ENCODE data around the gene GLO1.

DNA sequence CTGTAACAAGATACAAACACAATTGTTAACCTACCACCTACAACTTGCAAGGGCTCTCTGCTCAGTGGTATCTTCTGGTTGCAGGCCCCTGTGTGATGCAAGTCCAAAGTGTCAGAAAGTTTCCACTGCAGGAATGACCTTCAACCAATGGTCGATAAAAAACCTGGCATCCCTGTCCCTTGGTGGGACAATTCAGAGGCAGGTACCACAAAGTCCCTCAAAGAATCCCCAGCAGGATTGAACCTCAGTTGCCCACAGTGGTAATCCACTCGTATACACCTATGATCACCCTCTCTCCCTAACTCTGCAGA, 15.9 kb downstream of the GLO1 start:
- TF ChIP-seq EZH2 (IDR thresholded peaks at IDR 0.05; ENCODE audit: borderline replicate concordance) = no peak
- TF ChIP-seq, protein P1, sequence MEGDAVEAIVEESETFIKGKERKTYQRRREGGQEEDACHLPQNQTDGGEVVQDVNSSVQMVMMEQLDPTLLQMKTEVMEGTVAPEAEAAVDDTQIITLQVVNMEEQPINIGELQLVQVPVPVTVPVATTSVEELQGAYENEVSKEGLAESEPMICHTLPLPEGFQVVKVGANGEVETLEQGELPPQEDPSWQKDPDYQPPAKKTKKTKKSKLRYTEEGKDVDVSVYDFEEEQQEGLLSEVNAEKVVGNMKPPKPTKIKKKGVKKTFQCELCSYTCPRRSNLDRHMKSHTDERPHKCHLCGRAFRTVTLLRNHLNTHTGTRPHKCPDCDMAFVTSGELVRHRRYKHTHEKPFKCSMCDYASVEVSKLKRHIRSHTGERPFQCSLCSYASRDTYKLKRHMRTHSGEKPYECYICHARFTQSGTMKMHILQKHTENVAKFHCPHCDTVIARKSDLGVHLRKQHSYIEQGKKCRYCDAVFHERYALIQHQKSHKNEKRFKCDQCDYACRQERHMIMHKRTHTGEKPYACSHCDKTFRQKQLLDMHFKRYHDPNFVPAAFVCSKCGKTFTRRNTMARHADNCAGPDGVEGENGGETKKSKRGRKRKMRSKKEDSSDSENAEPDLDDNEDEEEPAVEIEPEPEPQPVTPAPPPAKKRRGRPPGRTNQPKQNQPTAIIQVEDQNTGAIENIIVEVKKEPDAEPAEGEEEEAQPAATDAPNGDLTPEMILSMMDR (IDR thresholded peaks at IDR 0.05; ENCODE audit: poor library complexity) = no peak
